SK-N-SH (cell line): ENCODE data around the gene PKP4. TPM values are rescaled to one million over a fixed set of nuclear protein-coding genes. Genes with fewer than 3 reads are reported as not detected.

Experiments
- ELF1 ChIP-seq: IDR thresholded peaks from 2 replicates; pipeline ENCODE4 v1.4.0; 2012
- EP300 ChIP-seq, 2 experiments: IDR thresholded peaks; 2 replicates each; pipeline versions ENCODE4 v1.4.0 to v1.6.1; 2012; ENCODE audit warnings: borderline replicate concordance in 1 of 2, low read depth in 1 of 2, low read length in 1 of 2
- EZH2phosphoT487 ChIP-seq: fragments of 200-600 bp; sonication (generic); IDR thresholded peaks from 2 replicates; pipeline ENCODE4 v1.6.1; 2017; ENCODE audit warnings: low read depth, mixed run types, mild to moderate bottlenecking, antibody characterized with exemption, moderate library complexity, borderline replicate concordance
- FOXJ3 ChIP-seq: sonication (generic); formaldehyde crosslinking; IDR thresholded peaks from 2 replicates; pipeline ENCODE4 v1.5.1; 2020; ENCODE audit warnings: mild to moderate bottlenecking, missing genetic modification reagents
- GABPA ChIP-seq: IDR thresholded peaks from 2 replicates; pipeline ENCODE4 v1.4.0; 2012; ENCODE audit warnings: low read depth, mild to moderate bottlenecking
- JUND ChIP-seq: IDR thresholded peaks from 2 replicates; pipeline ENCODE4 v1.4.0; 2012
- MEF2A ChIP-seq: IDR thresholded peaks from 2 replicates; pipeline ENCODE4 v1.4.0; 2012; ENCODE audit warnings: low read depth, borderline replicate concordance
- MXI1 ChIP-seq: IDR thresholded peaks from 2 replicates; pipeline ENCODE4 v1.6.1; 2012; ENCODE audit warnings: mild to moderate bottlenecking, low read depth, low read length, improper control_type of control experiment
- NRF1 ChIP-seq: IDR thresholded peaks from 2 replicates; pipeline ENCODE4 v1.6.1; 2012; ENCODE audit warnings: low read depth, mild to moderate bottlenecking, low read length
- POLR2AphosphoS5 ChIP-seq: IDR thresholded peaks from 2 replicates; pipeline ENCODE4 v1.6.1; 2012; ENCODE audit warnings: low read depth, low read length
- RCOR1 ChIP-seq: fragments of 150-350 bp; IDR thresholded peaks from 2 replicates; pipeline ENCODE4 v1.6.1; 2017; ENCODE audit warnings: antibody characterized with exemption, low read length
- RFX5 ChIP-seq: IDR thresholded peaks from 2 replicates; pipeline ENCODE4 v1.6.1; 2012; ENCODE audit warnings: mild to moderate bottlenecking, improper control_type of control experiment, low read length
- SIN3A ChIP-seq: IDR thresholded peaks from 2 replicates; pipeline ENCODE4 v1.6.1; 2012; ENCODE audit warnings: low read depth, mild to moderate bottlenecking, low read length, moderate library complexity, borderline replicate concordance
- SMC3 ChIP-seq: IDR thresholded peaks from 2 replicates; pipeline ENCODE4 v1.6.1; 2012; ENCODE audit warnings: low read depth, low read length, improper control_type of control experiment
- TAF1 ChIP-seq: IDR thresholded peaks from 2 replicates; pipeline ENCODE4 v1.6.1; 2012; ENCODE audit warnings: low read depth, mild to moderate bottlenecking, low read length, moderate library complexity, borderline replicate concordance
- TCF12 ChIP-seq: IDR thresholded peaks from 2 replicates; pipeline ENCODE4 v1.4.0; 2012
- TEAD4 ChIP-seq: IDR thresholded peaks from 2 replicates; pipeline ENCODE4 v1.4.0; 2012; ENCODE audit warnings: mild to moderate bottlenecking, borderline replicate concordance; ENCODE audit not compliant: insufficient read depth
- polyA plus RNA-seq, 3 experiments: library from polyadenylated mRNA; depleted of rRNA; stranded (reverse); fragments of >200 nt; gene quantifications; 2 replicates each; pipeline ENCODE4 v1.2.3, GENCODE V29; 2012
- TF ChIP-seq, protein P1 (sequence below): IDR thresholded peaks from 2 replicates; pipeline ENCODE4; 2012
- TF ChIP-seq, protein P2 (sequence below): fragments of 200-600 bp; sonication (generic); IDR thresholded peaks from 2 replicates; pipeline ENCODE4 v1.6.1; 2017; ENCODE audit warnings: antibody characterized with exemption, mild to moderate bottlenecking, moderate library complexity
- TF ChIP-seq, protein P3 (sequence below): fragments of 150-350 bp; IDR thresholded peaks from 2 replicates; pipeline ENCODE4 v1.6.1; 2017; ENCODE audit warnings: antibody characterized with exemption, low read length, low read depth, borderline replicate concordance
- TF ChIP-seq, protein P4 (sequence below): IDR thresholded peaks from 2 replicates; pipeline ENCODE4 v1.4.0; 2012; ENCODE audit warnings: low read depth, borderline replicate concordance
- TF ChIP-seq, protein P5 (sequence below): fragments of 150-350 bp; IDR thresholded peaks from 2 replicates; pipeline ENCODE4 v1.6.1; 2016; ENCODE audit warnings: mild to moderate bottlenecking, low read depth, low read length
- TF ChIP-seq, protein P6 (sequence below): IDR thresholded peaks from 2 replicates; pipeline ENCODE4 v1.4.0; 2012; ENCODE audit warnings: low read depth, borderline replicate concordance
- TF ChIP-seq, protein P7 (sequence below): IDR thresholded peaks from 2 replicates; pipeline ENCODE4 v1.4.0; 2012; ENCODE audit warnings: low read depth

PKP4 gene
- polyA plus RNA-seq, 1 of the 3 experiments (the other 2 are of a cell fraction) = 10.9 TPM

DNA sequence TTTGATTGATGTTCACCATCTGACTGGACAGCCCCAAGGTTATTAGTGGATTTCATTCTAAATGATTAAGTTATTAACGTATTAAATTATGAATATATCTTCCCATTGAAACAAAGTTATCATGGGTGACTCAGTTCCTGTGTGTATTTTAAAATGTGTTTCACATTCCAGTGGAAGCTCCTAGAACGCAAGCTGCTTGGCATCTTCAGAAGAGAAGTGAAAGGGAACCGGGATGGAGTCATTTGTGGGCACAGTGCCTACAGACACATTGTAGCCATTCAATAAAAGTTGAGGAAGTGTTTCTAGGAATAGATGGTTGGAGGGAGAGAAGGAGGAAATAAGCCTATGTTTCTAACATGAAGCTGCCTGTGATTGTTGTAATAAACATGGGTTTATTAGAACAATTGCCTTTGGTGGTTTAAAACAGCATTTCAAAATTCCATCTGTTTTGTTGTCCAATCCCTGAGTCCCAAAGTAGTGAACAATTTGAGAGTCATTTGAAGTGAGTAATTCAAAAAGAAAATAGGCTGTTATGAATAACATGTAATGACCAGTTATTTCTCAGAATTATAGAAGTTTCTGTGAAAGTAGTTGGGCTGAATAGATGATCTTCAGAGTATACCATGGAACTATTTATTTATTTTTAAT is 143.5 kb downstream of the PKP4 start (continued):
- TF ChIP-seq, protein P1, sequence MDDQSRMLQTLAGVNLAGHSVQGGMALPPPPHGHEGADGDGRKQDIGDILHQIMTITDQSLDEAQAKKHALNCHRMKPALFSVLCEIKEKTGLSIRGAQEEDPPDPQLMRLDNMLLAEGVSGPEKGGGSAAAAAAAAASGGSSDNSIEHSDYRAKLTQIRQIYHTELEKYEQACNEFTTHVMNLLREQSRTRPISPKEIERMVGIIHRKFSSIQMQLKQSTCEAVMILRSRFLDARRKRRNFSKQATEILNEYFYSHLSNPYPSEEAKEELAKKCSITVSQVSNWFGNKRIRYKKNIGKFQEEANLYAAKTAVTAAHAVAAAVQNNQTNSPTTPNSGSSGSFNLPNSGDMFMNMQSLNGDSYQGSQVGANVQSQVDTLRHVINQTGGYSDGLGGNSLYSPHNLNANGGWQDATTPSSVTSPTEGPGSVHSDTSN = peak; percentile 64
- no peak for TF ChIP-seq GABPA
- TF ChIP-seq ELF1 = peak; percentile 48; the same call in 1 of the 2 replicates
- TF ChIP-seq RCOR1 = no peak
- no peak for TF ChIP-seq TAF1
- peak; percentile 72; the same call in 1 of the 2 replicates for TF ChIP-seq MEF2A
- TF ChIP-seq, protein P2, sequence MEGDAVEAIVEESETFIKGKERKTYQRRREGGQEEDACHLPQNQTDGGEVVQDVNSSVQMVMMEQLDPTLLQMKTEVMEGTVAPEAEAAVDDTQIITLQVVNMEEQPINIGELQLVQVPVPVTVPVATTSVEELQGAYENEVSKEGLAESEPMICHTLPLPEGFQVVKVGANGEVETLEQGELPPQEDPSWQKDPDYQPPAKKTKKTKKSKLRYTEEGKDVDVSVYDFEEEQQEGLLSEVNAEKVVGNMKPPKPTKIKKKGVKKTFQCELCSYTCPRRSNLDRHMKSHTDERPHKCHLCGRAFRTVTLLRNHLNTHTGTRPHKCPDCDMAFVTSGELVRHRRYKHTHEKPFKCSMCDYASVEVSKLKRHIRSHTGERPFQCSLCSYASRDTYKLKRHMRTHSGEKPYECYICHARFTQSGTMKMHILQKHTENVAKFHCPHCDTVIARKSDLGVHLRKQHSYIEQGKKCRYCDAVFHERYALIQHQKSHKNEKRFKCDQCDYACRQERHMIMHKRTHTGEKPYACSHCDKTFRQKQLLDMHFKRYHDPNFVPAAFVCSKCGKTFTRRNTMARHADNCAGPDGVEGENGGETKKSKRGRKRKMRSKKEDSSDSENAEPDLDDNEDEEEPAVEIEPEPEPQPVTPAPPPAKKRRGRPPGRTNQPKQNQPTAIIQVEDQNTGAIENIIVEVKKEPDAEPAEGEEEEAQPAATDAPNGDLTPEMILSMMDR = no peak
- no peak for TF ChIP-seq MXI1
- no peak for TF ChIP-seq FOXJ3 (CRISPR knock-in tag)
- TF ChIP-seq, protein P3, sequence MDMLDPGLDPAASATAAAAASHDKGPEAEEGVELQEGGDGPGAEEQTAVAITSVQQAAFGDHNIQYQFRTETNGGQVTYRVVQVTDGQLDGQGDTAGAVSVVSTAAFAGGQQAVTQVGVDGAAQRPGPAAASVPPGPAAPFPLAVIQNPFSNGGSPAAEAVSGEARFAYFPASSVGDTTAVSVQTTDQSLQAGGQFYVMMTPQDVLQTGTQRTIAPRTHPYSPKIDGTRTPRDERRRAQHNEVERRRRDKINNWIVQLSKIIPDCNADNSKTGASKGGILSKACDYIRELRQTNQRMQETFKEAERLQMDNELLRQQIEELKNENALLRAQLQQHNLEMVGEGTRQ = no peak
- 0 out of 2 replicates have a peak, but pooled peaks have one; percentile 24 for TF ChIP-seq SIN3A
- TF ChIP-seq, protein P4, sequence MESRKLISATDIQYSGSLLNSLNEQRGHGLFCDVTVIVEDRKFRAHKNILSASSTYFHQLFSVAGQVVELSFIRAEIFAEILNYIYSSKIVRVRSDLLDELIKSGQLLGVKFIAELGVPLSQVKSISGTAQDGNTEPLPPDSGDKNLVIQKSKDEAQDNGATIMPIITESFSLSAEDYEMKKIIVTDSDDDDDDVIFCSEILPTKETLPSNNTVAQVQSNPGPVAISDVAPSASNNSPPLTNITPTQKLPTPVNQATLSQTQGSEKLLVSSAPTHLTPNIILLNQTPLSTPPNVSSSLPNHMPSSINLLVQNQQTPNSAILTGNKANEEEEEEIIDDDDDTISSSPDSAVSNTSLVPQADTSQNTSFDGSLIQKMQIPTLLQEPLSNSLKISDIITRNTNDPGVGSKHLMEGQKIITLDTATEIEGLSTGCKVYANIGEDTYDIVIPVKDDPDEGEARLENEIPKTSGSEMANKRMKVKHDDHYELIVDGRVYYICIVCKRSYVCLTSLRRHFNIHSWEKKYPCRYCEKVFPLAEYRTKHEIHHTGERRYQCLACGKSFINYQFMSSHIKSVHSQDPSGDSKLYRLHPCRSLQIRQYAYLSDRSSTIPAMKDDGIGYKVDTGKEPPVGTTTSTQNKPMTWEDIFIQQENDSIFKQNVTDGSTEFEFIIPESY = peak; percentile 58; the same call in 1 of the 2 replicates
- TF ChIP-seq, protein P5, sequence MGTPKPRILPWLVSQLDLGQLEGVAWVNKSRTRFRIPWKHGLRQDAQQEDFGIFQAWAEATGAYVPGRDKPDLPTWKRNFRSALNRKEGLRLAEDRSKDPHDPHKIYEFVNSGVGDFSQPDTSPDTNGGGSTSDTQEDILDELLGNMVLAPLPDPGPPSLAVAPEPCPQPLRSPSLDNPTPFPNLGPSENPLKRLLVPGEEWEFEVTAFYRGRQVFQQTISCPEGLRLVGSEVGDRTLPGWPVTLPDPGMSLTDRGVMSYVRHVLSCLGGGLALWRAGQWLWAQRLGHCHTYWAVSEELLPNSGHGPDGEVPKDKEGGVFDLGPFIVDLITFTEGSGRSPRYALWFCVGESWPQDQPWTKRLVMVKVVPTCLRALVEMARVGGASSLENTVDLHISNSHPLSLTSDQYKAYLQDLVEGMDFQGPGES = no peak
- no peak for TF ChIP-seq SMC3
- no peak for TF ChIP-seq NRF1
- peak; percentile 88 for TF ChIP-seq JUND
- TF ChIP-seq EZH2phosphoT487 = no peak
- TF ChIP-seq TEAD4 = peak; percentile 87
- TF ChIP-seq, protein P6, sequence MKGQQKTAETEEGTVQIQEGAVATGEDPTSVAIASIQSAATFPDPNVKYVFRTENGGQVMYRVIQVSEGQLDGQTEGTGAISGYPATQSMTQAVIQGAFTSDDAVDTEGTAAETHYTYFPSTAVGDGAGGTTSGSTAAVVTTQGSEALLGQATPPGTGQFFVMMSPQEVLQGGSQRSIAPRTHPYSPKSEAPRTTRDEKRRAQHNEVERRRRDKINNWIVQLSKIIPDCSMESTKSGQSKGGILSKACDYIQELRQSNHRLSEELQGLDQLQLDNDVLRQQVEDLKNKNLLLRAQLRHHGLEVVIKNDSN = no peak
- TF ChIP-seq, protein P7, sequence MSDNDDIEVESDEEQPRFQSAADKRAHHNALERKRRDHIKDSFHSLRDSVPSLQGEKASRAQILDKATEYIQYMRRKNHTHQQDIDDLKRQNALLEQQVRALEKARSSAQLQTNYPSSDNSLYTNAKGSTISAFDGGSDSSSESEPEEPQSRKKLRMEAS = peak; percentile 75
- TF ChIP-seq POLR2AphosphoS5 = peak; percentile 44; the same call in 1 of the 2 replicates
- TF ChIP-seq EP300 (IDR thresholded peaks at IDR 0.05; ENCODE audit: borderline replicate concordance in 1 of 2, low read depth in 1 of 2, low read length in 1 of 2) = peak; percentile 7 to 74; a peak in 2 of 4 replicates
- TF ChIP-seq TCF12 = peak; percentile 93
- TF ChIP-seq RFX5 = no peak
